ENCODE measurements around the gene TBC1D21. TPM values are rescaled to one million over a fixed set of nuclear protein-coding genes. Genes with fewer than 3 reads are reported as not detected.
A peak's percentile ranks its signal among the peaks of the same experiment; 100 is the strongest.

TBC1D21 gene
- total and polyA plus RNA-seq, 8 donors, result not detected

DNA sequence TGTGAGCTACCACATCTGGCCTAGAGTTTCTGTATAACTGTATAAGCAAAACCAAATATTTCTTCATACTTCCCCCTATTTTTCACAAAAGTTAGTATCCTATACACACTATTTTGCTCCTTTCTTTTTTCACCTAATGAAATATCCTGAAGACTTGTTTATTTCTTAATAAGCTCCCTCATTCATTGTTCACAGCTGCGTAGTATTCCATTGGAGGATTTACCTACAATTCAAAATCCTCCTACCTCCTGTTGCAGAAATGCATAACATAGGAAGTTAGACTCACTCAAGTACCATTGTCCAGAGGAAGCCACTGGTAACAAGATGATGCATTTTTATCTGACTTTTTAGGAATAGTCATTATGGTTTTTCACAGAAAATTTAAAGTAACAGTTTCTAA is 29.6 kb upstream of the TBC1D21 start:
- H3K4me3 ChIP-seq, result no peak overlapping the region
- H3K36me3 ChIP-seq, result no peaks in the 10 kb centered on the region
- no peak overlapping the region for H3K27ac ChIP-seq
- H3K9me3 ChIP-seq, result no peaks in the 10 kb centered on the region
- TF ChIP-seq, protein P1, sequence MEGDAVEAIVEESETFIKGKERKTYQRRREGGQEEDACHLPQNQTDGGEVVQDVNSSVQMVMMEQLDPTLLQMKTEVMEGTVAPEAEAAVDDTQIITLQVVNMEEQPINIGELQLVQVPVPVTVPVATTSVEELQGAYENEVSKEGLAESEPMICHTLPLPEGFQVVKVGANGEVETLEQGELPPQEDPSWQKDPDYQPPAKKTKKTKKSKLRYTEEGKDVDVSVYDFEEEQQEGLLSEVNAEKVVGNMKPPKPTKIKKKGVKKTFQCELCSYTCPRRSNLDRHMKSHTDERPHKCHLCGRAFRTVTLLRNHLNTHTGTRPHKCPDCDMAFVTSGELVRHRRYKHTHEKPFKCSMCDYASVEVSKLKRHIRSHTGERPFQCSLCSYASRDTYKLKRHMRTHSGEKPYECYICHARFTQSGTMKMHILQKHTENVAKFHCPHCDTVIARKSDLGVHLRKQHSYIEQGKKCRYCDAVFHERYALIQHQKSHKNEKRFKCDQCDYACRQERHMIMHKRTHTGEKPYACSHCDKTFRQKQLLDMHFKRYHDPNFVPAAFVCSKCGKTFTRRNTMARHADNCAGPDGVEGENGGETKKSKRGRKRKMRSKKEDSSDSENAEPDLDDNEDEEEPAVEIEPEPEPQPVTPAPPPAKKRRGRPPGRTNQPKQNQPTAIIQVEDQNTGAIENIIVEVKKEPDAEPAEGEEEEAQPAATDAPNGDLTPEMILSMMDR (IDR thresholded peaks at IDR 0.05), result no peak
- DNase-seq (no peak), FAIRE-seq (no peak), ATAC-seq (no peak)
- intact Hi-C loops (cut with DNase I), result no loop called here
- no peaks in the 10 kb centered on the region for H3K27me3 ChIP-seq
- H3K4me1 ChIP-seq, result no peaks in the 10 kb centered on the region
- WGBS, 2 donors, result 93 to 94% methylated on average over 1 of the region's 1 CpG

DNA sequence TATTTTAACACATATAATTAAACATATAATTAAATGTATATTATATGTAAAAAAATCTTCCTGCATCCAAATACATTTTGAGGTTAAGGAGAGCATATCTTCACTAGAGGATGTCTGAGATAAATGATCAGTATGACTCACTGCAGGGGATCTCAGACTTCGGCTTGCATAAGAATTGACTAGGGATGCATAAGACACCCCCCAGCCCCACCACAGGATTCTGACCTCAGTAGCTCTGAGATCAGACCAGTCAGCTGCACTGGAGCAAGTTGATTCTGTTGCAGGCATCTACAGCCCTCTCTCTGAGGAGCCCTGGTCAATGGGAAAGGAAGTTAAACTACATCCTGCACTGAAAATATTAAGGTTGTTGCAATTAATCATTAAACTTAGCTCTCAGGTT is 29.0 kb upstream of the TBC1D21 start:
- no peaks in the 10 kb centered on the region for H3K36me3 ChIP-seq

DNA sequence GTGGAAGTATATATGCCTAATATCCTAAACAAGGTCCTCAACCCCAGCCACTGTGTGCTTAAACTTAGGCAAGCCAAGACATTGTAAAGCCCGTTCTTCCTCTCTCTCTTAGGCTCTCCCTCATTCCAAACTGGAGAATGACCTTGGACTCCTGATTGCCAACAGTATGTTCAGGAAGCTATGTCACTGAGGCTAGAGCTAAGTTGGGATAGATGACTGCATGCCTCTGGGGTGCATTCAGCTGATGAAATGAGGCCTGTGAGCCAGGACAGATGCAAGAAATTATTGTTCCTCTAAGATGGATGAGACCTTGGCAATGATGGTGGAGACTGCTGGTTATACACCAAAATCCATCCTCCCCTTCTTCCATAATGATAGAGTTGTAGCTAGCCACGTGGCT is 27.9 kb upstream of the TBC1D21 start:
- H3K4me3 ChIP-seq, result no peak overlapping the region
- ATAC-seq, result no peak
- intact Hi-C loops (cut with DNase I), result no loop called here
- peaks cover 0 to 5% (median 0%) of the 10 kb centered on the region in 3 donors for H3K4me1 ChIP-seq
- DNase-seq, result no peak
- H3K27ac ChIP-seq, result no peak overlapping the region
- H3K9me3 ChIP-seq, result no peaks in the 10 kb centered on the region
- H3K27me3 ChIP-seq, result no peaks in the 10 kb centered on the region
- TF ChIP-seq, protein P1 (IDR thresholded peaks at IDR 0.05), result no peak
- FAIRE-seq, result no peak
- WGBS, 2 donors, result 63 to 71% methylated on average over 2 of the region's 2 CpGs
- H3K36me3 ChIP-seq, result no peaks in the 10 kb centered on the region

More for the DNA sequence above, 29.0 kb upstream of the TBC1D21 start:
- DNase-seq (no peak), FAIRE-seq (no peak), ATAC-seq (peak in 1 of 4 donors; percentile 39)
- 40 to 41% methylated on average over 1 of the region's 1 CpG for whole genome bisulfite sequencing, 2 donors
- intact Hi-C loops (cut with DNase I), result no loop called here
- Histone ChIP-seq H3K27ac (no peak overlapping the region), H3K27me3 (no peaks in the 10 kb centered on the region), H3K9me3 (no peaks in the 10 kb centered on the region), H3K4me3 (no peak overlapping the region), H3K4me1 (peaks cover 0 to 2% (median 0%) of the 10 kb centered on the region in 3 donors)
- TF ChIP-seq, protein P1 (IDR thresholded peaks at IDR 0.05), result no peak

GRCh38 chr15:73845907-73846306 is 27.5 kb upstream of the TBC1D21 start:
- Histone ChIP-seq H3K4me1 (peaks cover 0 to 5% (median 0%) of the 10 kb centered on the region in 3 donors), H3K4me3 (no peak overlapping the region), H3K36me3 (no peaks in the 10 kb centered on the region), H3K27ac (no peak overlapping the region), H3K27me3 (no peaks in the 10 kb centered on the region), H3K9me3 (no peaks in the 10 kb centered on the region)
- TF ChIP-seq, protein P1 (IDR thresholded peaks at IDR 0.05), result no peak
- FAIRE-seq (no peak), DNase-seq (no peak), ATAC-seq (no peak)
- WGBS, 2 donors, result 76 to 79% methylated on average over 3 of the region's 3 CpGs
- intact Hi-C loops (cut with DNase I), result no loop called here

DNA sequence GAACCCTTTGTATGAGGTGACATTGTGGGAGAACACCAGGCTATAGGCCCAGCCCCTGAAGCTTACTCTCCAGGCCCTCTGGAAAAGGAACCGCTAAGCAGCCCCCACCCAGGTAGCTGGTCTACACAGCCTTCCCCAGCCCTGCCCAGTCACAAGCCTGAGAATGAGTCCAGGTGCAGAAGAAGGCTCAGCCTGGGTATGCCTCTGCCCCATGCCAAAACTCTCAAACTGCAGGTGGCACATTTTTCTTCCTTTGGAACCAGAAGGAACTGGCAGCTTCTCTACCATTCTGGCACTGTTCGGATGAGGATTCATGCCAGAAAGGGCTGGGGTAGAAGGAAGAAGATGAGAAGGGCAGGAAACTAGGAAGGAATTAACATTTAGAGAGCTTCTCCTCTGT is 23.7 kb upstream of the TBC1D21 start:
- no peaks in the 10 kb centered on the region for H3K36me3 ChIP-seq
- DNase-seq (peak in 5 of 6 donors; percentile 40 to 79 (median 70)), FAIRE-seq (no peak), ATAC-seq (peak; percentile 85 to 96 (median 88))
- TF ChIP-seq, protein P1 (IDR thresholded peaks at IDR 0.05), result no peak
- no peak overlapping the region for H3K27ac ChIP-seq
- H3K9me3 ChIP-seq, result no peaks in the 10 kb centered on the region
- WGBS, 2 donors, result 40 to 44% methylated on average over 2 of the region's 2 CpGs
- H3K4me1 ChIP-seq, result peaks cover 0 to 5% (median 0%) of the 10 kb centered on the region in 3 donors
- no peak overlapping the region for H3K4me3 ChIP-seq
- no peaks in the 10 kb centered on the region for H3K27me3 ChIP-seq
- intact Hi-C loops (cut with DNase I), result no loop called here

All from pancreas (tissue), 10 donors.